ENCODE data around the gene FSHR.

Gene FSHR

GRCh38 chr2:49110571-49110970 lies 43.7 kb downstream of the FSHR start:
- DNase-seq = no peak

GRCh38 chr2:49108851-49109250 lies 45.5 kb downstream of the FSHR start:
- DNase-seq = no peak

GRCh38 chr2:49108436-49108835 lies 45.9 kb downstream of the FSHR start:
- DNase-seq = no peak

GRCh38 chr2:49105506-49105905 lies 48.8 kb downstream of the FSHR start:
- DNase-seq = no peak

- DNase-seq = no peak
These were observed 52.2 kb downstream of the FSHR start for GRCh38 chr2:49102146-49102545.

- no peak for DNase-seq
These were observed 73.6 kb downstream of the FSHR start for GRCh38 chr2:49080681-49081080.

GRCh38 chr2:49070716-49071115 lies 83.6 kb downstream of the FSHR start:
- DNase-seq = no peak

- DNase-seq = no peak
These were observed 84.5 kb downstream of the FSHR start for GRCh38 chr2:49069829-49070228.

- DNase-seq = no peak
These were observed 85.7 kb downstream of the FSHR start for GRCh38 chr2:49068613-49069012.

GRCh38 chr2:49067971-49068370 lies 86.3 kb downstream of the FSHR start:
- no peak for DNase-seq

GRCh38 chr2:49053156-49053555 lies 101.2 kb downstream of the FSHR start:
- DNase-seq = no peak

- no peak for DNase-seq
These were observed 104.0 kb downstream of the FSHR start for GRCh38 chr2:49050265-49050664.

GRCh38 chr2:49049161-49049560 lies 105.2 kb downstream of the FSHR start:
- DNase-seq = no peak

GRCh38 chr2:49045083-49045482 lies 109.2 kb downstream of the FSHR start:
- no peak for DNase-seq

- DNase-seq = no peak
These were observed 109.8 kb downstream of the FSHR start for GRCh38 chr2:49044350-49045079.

GRCh38 chr2:49043405-49043982 lies 110.8 kb downstream of the FSHR start:
- DNase-seq = no peak

GRCh38 chr2:49042488-49042887 lies 111.8 kb downstream of the FSHR start:
- DNase-seq = no peak

GRCh38 chr2:49041061-49041460 lies 113.3 kb downstream of the FSHR start:
- no peak for DNase-seq

GRCh38 chr2:49037197-49037596 lies 117.1 kb downstream of the FSHR start:
- no peak for DNase-seq

GRCh38 chr2:49035481-49035880 lies 118.8 kb downstream of the FSHR start:
- no peak for DNase-seq

- no peak for DNase-seq
These were observed 120.7 kb downstream of the FSHR start for GRCh38 chr2:49033394-49034185.

GRCh38 chr2:49032936-49033335 lies 121.4 kb downstream of the FSHR start:
- no peak for DNase-seq

- DNase-seq = no peak
These were observed 122.2 kb downstream of the FSHR start for GRCh38 chr2:49032126-49032525.

- no peak for DNase-seq
These were observed 124.9 kb downstream of the FSHR start for GRCh38 chr2:49029406-49029805.

All from CD4-positive, alpha-beta T cell treated with Interleukin-10 for 1 hour (primary cell).